ENCODE results near the gene ADGRF4.
"Not testable (repeated sequence)": the region's sequence is repeated elsewhere in the genome, so short reads cannot be mapped to it uniquely, and the experiment has no call there.

Gene ADGRF4

GRCh38 chr6:47736083-47736700, 37.8 kb downstream of the ADGRF4 start:
- no peak for DNase-seq

GRCh38 chr6:47737406-47737805, 39.0 kb downstream of the ADGRF4 start:
- DNase-seq: no peak

- no peak for DNase-seq
Measured at GRCh38 chr6:47740714-47741113, 42.3 kb downstream of the ADGRF4 start.

GRCh38 chr6:47741807-47742206, 43.4 kb downstream of the ADGRF4 start:
- no peak for DNase-seq

GRCh38 chr6:47743744-47744143, 45.4 kb downstream of the ADGRF4 start:
- no peak for DNase-seq

GRCh38 chr6:47745269-47745668, 46.9 kb downstream of the ADGRF4 start:
- not testable (repeated sequence) for DNase-seq

- no peak for DNase-seq
Measured at GRCh38 chr6:47749757-47750156, 51.4 kb downstream of the ADGRF4 start.

GRCh38 chr6:47752801-47753200, 54.4 kb downstream of the ADGRF4 start:
- no peak for DNase-seq

- DNase-seq: no peak
Measured at GRCh38 chr6:47759364-47759763, 61.0 kb downstream of the ADGRF4 start.

GRCh38 chr6:47762502-47762901, 64.1 kb downstream of the ADGRF4 start:
- DNase-seq: no peak

- no peak for DNase-seq
Measured at GRCh38 chr6:47766445-47766844, 68.1 kb downstream of the ADGRF4 start.

- no peak for DNase-seq
Measured at GRCh38 chr6:47767102-47767501, 68.7 kb downstream of the ADGRF4 start.

GRCh38 chr6:47769982-47770381, 71.6 kb downstream of the ADGRF4 start:
- DNase-seq: no peak

Data from NCI-H1694 (cell line).